Body of pancreas (tissue), 4 donors: ENCODE measurements around the gene SORCS2. TPM values are rescaled to one million over a fixed set of nuclear protein-coding genes. Genes with fewer than 3 reads are reported as not detected.

Experiments
- ATAC-seq: fragments of 150-250 bp; one replicate; pipeline ENCODE4 v1.9.1; 2016
- DNase-seq, 4 donors: peaks; one replicate each; pipeline ENCODE4 v3.0.0-alpha.2; 2019
- H3K27ac ChIP-seq, 4 donors: fragments of 200-600 bp; sonication (generic); 1 replicate in 3 of 4; 2 replicates in 1 of 4; pipeline versions ENCODE4 v1.5.1 to v1.6.1; 2016 to 2019; ENCODE audit warnings: mild to moderate bottlenecking in 1 of 4, mixed read lengths in 1 of 4, moderate library complexity in 1 of 4
- H3K27me3 ChIP-seq, 2 donors: fragments of 200-600 bp; sonication (generic); one replicate each; pipeline ENCODE4 v1.6.0; 2016; ENCODE audit warnings: mild to moderate bottlenecking in 1 of 2
- H3K36me3 ChIP-seq, 2 donors: fragments of 200-600 bp; sonication (generic); replicated peaks in 1 of 2; 2 replicates each; pipeline ENCODE4 v1.5.1; 2016; ENCODE audit warnings: low read depth in 2 of 2; ENCODE audit not compliant: insufficient read depth in 1 of 2
- H3K4me1 ChIP-seq: fragments of 200-600 bp; sonication (generic); one replicate; pipeline ENCODE4 v1.6.0; 2016
- H3K4me3 ChIP-seq, 2 donors: fragments of 200-600 bp; sonication (generic); 1 replicate in 1 of 2; 2 replicates in 1 of 2; pipeline ENCODE4 v1.5.1; 2016 to 2019
- H3K9me3 ChIP-seq, 3 donors: fragments of 200-600 bp; sonication (generic); 1 replicate in 2 of 3; 2 replicates in 1 of 3; pipeline ENCODE4 v1.5.1; 2016
- POLR2A ChIP-seq, 3 donors: fragments of 450-650 bp; IDR thresholded peaks; one replicate each; pipeline ENCODE4 v1.6.1; 2016; ENCODE audit warnings: antibody characterized with exemption in 3 of 3, mild to moderate bottlenecking in 2 of 3
- WGBS, 2 donors: methylation state at CpG; one replicate each; pipeline ENCODE4 v1.1.5; 2017; 5-methylcytosine and 5-hydroxymethylcytosine counted together
- intact Hi-C: fragments of 100-400 bp; cut with DNase I; formaldehyde crosslinking; loops from one replicate; pipeline ENCODE4 v1.15.1; 2023
- total RNA-seq, 2 donors: library from RNA; depleted of rRNA; stranded (reverse); fragments of >200 nt; gene quantifications; one replicate each; pipeline ENCODE4 v1.1.0, GENCODE V29; 2016
- TF ChIP-seq, protein P1 (sequence below), 7 experiments: fragments of 450-650 bp in 4 of 7; fragments of 200-600 bp in 3 of 7; sonication (generic) in 3 of 7; IDR thresholded peaks; one replicate each; pipeline ENCODE4 v1.5.1; 2016 to 2019; ENCODE audit warnings: antibody characterized with exemption in 7 of 7

The SORCS2 gene
- total RNA-seq, 2 donors from 2014 or later = 0.26 to 0.33 TPM

DNA sequence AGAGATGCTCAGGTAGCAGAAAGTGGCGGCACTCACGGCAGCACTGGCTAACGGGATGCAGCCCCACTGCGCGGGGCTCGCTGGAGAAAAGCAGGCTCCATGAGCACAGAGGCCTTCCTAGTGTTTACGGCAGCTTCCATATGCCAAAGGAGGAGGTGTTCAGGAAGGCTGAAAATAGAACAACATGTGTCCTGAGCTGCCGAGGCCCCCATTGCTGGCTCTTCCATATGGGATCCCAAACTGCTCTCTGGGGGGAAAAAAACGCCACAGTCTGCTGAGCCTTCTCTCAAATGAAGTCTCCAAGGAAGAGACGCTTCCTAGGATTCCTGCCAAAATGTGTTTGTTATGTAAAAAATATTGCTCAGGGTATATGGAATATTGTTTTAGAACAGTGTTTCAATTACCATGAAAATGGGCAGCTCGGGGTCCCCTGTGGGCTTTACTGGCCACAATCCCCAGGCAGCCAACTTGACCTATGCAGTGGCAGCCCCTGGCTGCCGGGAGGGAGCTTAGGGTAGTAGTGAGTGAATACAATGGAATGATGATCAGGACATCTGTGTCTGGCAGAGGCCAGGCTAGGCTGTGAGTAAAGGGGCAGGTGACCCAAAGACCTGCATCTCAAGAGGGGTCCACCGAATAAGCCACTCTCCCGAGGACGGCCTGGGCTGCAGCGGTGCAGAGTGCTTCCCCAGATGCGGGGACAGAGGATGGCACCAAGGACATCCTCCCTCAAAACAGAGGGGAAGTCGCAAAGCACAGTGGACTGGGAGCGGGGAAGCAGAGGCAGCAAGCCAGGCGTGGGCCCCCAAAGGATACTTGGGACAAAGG is 577.3 kb downstream of the SORCS2 start:
- H3K4me3 ChIP-seq = no peak overlapping the region
- no peaks in the 10 kb centered on the region for H3K9me3 ChIP-seq
- intact Hi-C loops = no loop called here
- peaks cover 0 to 1% of the 10 kb centered on the region in 2 donors for H3K36me3 ChIP-seq
- ATAC-seq (no peak), DNase-seq (no peak)
- TF ChIP-seq, protein P1, sequence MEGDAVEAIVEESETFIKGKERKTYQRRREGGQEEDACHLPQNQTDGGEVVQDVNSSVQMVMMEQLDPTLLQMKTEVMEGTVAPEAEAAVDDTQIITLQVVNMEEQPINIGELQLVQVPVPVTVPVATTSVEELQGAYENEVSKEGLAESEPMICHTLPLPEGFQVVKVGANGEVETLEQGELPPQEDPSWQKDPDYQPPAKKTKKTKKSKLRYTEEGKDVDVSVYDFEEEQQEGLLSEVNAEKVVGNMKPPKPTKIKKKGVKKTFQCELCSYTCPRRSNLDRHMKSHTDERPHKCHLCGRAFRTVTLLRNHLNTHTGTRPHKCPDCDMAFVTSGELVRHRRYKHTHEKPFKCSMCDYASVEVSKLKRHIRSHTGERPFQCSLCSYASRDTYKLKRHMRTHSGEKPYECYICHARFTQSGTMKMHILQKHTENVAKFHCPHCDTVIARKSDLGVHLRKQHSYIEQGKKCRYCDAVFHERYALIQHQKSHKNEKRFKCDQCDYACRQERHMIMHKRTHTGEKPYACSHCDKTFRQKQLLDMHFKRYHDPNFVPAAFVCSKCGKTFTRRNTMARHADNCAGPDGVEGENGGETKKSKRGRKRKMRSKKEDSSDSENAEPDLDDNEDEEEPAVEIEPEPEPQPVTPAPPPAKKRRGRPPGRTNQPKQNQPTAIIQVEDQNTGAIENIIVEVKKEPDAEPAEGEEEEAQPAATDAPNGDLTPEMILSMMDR (IDR thresholded peaks at IDR 0.05) = no peak
- no peak for TF ChIP-seq POLR2A (IDR thresholded peaks at IDR 0.05)
- H3K4me1 ChIP-seq = no peaks in the 10 kb centered on the region
- 89 to 94% methylated on average over 15 to 20 of the region's 20 CpGs for WGBS, 2 donors
- H3K27me3 ChIP-seq = no peaks in the 10 kb centered on the region
- H3K27ac ChIP-seq = no peak overlapping the region

DNA sequence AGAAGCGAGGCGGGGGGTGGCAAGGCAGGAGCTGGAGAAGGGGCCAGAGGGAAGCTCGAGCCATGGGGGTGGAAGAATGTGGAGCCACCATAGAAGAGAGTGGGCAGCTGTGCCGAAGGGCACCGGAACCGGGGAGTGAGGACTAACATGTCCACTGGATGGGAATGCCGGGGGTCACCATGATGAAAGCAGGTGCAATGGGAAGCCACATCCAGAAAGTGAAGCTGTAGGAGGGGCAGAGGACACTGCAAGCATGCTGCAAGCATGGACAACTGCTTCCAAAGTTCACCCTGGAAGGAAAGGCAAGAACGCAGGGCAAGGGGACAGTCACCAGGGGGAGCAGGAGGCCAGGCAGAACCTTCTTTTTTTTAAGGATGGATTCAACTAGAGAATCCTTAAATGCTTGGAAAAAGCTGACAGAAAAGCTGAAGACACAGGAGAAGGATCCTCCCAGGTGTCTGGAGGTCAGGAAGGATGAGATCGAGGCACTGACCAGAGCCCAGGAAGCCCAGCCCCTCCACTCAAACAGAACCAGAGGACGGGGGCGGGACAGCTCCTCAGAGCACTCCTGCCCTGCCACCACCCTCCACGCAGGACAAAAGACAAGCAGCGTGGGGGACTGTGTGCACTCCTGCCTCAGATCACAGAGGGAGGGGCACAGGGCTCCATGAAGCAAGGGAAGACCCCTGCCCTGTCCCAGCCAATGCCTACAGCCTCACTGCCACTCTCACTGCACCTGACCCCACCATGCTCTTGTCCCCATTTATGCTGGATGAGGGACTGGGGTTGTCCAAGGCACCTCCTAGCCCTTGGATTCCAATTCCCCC is 578.1 kb downstream of the SORCS2 start:
- DNase-seq (no peak), ATAC-seq (no peak)
- 76 to 83% methylated on average over 12 to 13 of the region's 13 CpGs for WGBS, 2 donors
- TF ChIP-seq, protein P1 (IDR thresholded peaks at IDR 0.05) = peak in 4 of 7 experiments; percentile 10 to 25 (median 23)
- no peak for TF ChIP-seq POLR2A (IDR thresholded peaks at IDR 0.05)
- Histone ChIP-seq H3K4me3 (no peak overlapping the region), H3K27ac (no peak overlapping the region), H3K36me3 (peaks cover 0 to 1% of the 10 kb centered on the region in 2 donors), H3K4me1 (no peaks in the 10 kb centered on the region), H3K27me3 (no peaks in the 10 kb centered on the region), H3K9me3 (no peaks in the 10 kb centered on the region)
- intact Hi-C loops = no loop called here

DNA sequence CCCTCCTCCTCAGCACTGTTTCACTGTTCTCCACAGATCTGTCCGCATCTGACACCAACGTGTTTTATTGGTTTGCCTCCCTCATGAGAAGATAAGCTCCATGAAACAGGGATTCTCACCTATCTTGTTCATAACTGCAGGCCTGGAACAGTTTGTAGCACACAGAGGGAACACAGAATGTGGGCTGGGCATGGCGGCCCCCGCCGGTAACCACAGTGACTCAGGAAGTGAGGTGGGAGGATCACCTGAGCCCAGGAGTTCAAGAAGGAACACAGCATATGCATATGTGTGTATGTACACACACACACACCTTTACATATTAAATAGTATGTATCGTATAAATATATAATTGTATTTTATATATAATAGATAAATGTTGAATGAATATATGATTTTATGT is 578.7 kb downstream of the SORCS2 start:
- ATAC-seq = no peak
- Histone ChIP-seq H3K4me1 (no peaks in the 10 kb centered on the region), H3K4me3 (no peak overlapping the region), H3K36me3 (peaks cover 0 to 1% of the 10 kb centered on the region in 2 donors), H3K27me3 (no peaks in the 10 kb centered on the region), H3K27ac (no peak overlapping the region), H3K9me3 (no peaks in the 10 kb centered on the region)
- TF ChIP-seq POLR2A (IDR thresholded peaks at IDR 0.05) = no peak
- TF ChIP-seq, protein P1 (IDR thresholded peaks at IDR 0.05) = no peak
- no peak for DNase-seq
- WGBS, 2 donors = 76 to 92% methylated on average over 6 of the region's 6 CpGs
- intact Hi-C loops = no loop called here

DNA sequence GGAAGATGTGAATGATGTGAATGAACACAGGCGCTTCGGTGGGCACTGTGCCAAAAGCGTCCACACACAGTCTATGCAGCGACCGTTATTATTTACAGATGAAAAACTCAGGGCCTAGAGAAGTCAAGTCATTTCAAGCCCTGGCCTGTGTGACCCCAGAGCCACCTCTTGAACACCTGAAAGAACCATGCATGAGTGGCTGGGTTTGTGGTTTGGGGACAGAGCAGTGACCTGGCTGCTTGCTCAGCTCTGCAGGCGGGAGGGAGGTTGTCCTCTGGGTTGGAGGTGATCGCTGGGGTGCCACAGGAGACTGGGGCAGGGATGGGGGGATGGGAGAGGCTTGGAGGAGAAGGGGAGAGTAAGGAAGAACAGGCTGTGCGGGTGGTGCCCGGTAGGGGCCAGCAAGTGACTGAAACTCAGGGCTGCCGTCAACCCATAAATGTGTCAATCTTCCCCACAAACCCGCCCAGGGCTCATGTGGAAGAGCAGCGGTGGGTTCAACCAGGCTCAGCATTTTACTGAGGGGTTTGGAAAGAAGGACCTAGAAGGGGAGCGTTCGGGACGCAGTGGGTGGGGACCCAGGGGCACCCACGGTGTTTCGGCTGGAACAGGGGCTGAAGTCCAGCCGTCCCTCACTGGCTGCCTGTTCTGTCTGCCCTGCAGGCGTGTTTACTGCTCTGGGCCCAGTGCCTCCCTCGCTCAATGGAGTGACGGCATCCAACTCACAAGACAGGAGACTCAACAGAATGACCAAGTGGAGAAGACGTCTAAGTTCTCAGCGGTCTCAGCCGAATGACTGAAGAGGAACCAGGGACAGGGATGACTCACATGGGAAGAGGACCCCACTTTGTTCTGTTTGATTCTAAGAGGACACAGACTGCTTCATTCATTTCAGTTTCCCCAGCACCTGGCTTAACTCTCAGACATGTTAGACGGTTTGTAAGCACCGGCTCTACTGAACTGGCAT is 579.5 kb downstream of the SORCS2 start:
- no peak overlapping the region for H3K27ac ChIP-seq
- TF ChIP-seq, protein P1 (IDR thresholded peaks at IDR 0.05) = no peak
- TF ChIP-seq POLR2A (IDR thresholded peaks at IDR 0.05) = no peak
- 74 to 82% methylated on average over 23 to 26 of the region's 26 CpGs for WGBS, 2 donors
- no peak for DNase-seq
- no peak for ATAC-seq
- intact Hi-C loops = no loop called here
- H3K27me3 ChIP-seq = no peaks in the 10 kb centered on the region
- H3K4me3 ChIP-seq = no peak overlapping the region
- no peaks in the 10 kb centered on the region for H3K4me1 ChIP-seq
- peaks cover 0 to 1% of the 10 kb centered on the region in 2 donors for H3K36me3 ChIP-seq
- H3K9me3 ChIP-seq = no peaks in the 10 kb centered on the region
